TTC549 (cell line): ENCODE results near the gene GPC3.
"Not testable (repeated sequence)": the region's sequence is repeated elsewhere in the genome, so short reads cannot be mapped to it uniquely, and the experiment has no call there.

Experiments
- FAIRE-seq: peaks from 2 replicates; lab custom pipeline; 2012; peaks lifted over from hg19 to GRCh38; lab: Jason Lieb, UNC

Gene GPC3

GRCh38 chrX:133549295-133549933 lies 436.0 kb downstream of the GPC3 start:
- no peak for FAIRE-seq

- FAIRE-seq, result no peak
These were observed 439.0 kb downstream of the GPC3 start for GRCh38 chrX:133546441-133546840.

GRCh38 chrX:133544778-133545177 lies 440.6 kb downstream of the GPC3 start:
- no peak for FAIRE-seq

- no peak for FAIRE-seq
These were observed 441.3 kb downstream of the GPC3 start for GRCh38 chrX:133544115-133544514.

DNA sequence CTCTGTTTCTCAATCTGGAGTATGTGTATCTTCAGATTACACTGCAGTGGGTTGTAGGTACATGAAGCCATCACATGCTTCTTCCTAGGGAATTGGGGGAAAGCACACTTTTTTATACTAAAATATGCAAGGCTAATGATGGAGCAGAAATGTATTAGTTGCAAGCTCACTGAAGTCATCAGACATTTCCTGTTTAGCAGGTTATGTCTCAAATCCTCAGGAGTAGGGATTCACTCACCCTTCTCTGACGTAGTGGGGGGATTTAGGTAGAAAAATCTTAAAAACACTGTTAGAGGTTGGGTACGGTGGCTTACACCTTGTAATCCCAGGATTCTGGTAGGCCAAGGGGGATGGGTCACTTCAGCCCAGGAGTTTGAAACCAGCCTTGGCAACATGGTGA lies 441.7 kb downstream of the GPC3 start:
- no peak for FAIRE-seq

- no peak for FAIRE-seq
These were observed 442.9 kb downstream of the GPC3 start for GRCh38 chrX:133542476-133542875.

GRCh38 chrX:133541021-133541420 lies 444.4 kb downstream of the GPC3 start:
- no peak for FAIRE-seq

DNA sequence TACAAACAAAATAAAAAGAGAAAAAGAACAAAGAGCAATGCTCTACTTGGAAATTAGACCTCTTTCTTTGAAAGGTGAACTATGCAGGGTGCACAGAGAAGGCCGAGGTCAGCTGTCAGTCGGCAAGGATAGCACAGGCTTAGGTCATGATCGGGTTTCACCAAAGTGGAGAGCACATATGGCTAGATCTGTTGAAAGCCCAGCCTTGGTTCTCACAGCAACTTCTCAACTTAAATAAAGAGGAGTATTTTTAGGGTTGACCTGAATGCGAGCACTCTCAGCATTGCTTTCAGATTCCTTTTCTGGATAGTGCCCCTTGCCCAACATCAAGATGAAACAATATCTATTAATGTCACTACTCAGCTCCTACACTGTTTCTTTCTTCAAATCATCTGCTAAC lies 447.2 kb downstream of the GPC3 start:
- FAIRE-seq, result no peak

DNA sequence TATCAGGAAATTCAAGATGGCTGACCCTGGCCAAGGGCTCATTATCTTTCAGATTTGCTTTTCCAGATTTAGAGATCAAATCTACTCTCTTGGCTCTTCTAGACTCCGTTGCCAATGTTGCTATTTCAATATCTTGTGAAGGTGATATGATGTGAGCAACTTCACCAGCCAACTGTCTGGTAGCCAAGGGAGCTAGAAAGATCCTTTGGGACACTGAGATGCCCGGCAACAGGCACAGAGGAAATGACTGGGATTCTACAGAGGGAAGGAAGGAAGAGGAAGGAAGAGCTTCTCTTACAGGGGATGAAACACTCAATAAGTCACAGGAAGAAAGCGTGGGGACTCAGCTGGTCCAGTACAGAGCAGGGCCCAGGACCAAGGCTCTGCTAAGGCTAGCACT lies 448.3 kb downstream of the GPC3 start:
- FAIRE-seq, result no peak

- no peak for FAIRE-seq
These were observed 450.3 kb downstream of the GPC3 start for GRCh38 chrX:133535066-133535465.

GRCh38 chrX:133534172-133534571 lies 451.2 kb downstream of the GPC3 start:
- no peak for FAIRE-seq

DNA sequence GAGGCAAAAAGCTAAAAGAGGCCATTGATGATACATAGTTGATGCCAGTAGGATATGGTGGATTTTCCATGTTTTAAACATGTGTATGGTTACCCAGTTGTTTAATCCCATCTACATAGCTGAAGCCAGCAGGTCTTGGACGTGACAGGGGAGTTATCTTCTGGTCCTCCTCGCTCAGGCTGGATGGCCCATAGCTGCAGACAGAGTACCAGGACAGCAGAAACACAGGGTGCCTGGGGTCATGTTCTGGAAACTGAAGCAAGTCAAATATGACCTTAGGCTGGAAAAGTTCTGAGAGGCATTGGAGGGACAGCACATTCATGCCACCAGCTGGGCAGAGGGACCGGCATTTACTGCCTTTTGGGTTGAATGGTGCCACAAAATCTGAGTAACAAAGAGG lies 452.1 kb downstream of the GPC3 start:
- FAIRE-seq, result no peak

GRCh38 chrX:133530960-133531359 lies 454.4 kb downstream of the GPC3 start:
- no peak for FAIRE-seq

DNA sequence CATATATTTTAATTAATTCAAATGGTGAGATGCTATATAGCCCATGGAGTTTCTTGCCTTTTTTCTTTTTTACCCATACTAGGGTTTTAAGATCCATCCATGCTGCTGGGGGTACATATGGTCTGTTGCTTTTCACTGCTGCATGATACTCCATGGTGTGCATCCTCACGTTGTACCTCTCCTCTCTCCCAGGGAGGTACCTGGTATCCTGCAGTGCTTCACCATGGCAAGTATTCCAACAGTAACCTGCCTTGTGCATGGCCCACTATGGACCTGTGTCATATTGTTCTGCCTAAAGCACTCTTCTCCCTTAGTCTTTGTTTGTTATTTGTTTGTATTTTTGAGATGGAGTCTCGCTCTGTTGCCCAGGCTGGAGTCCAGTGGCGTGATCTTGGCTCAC lies 455.8 kb downstream of the GPC3 start:
- FAIRE-seq, result no peak

DNA sequence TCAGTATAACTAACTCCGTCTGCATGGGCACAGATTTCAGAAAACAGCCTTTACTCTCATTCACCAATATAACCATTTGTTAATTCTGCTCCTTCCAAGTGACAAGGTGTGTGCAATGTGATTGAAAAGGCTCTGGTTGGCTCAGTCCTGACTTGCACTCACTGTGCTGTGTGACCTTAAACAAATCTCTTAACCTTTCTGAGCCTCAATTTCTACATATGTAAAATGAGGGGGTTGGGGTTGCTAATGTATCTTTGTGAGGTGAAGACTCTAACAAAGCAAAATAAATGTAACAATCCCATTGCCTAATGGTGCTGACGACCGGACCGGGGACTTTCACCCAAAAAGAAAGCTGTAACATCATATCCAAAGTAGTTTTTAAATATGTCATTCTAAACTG lies 457.6 kb downstream of the GPC3 start:
- FAIRE-seq, result no peak

GRCh38 chrX:133527415-133527814 lies 458.0 kb downstream of the GPC3 start:
- FAIRE-seq, result no peak

DNA sequence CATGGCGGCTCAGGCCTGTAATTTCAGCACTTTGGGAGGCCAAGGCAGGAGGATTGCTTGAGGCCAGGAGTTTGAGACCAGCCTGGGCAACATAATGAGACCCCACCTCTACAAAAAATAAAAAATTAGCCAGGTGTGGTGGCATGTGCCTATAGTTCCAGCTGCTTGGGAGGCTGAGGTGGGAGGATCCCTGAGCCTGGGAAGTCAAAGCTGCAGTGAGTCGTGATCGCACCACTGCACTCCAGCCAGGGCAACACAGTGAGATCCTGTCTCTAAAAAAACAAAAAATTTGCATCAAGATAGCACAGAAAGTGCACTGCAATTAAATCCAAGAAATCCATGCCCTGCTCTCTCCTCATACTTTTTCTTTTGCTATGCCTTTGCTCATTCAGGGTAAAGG lies 458.6 kb downstream of the GPC3 start:
- not testable (repeated sequence) for FAIRE-seq

DNA sequence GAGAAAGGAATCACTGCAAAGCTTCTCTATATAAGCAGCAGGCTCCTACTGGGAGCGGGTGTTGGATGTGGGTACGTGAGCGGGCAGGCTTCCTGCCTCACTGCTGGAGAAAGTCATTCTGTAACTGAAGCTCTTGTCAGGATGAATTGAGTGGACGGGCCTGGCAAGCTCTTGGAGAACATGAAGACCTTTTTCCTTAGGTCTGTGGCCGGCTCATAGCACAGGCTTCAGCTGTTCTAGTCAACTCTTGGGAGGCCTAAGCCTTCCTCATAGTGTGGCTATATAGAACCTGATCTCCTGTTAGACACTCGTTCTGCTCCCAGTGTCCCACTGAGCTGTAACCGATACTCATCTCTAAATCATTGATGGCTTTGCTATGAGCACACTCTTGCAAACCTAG lies 461.9 kb downstream of the GPC3 start:
- no peak for FAIRE-seq

- FAIRE-seq, result no peak
These were observed 462.3 kb downstream of the GPC3 start for GRCh38 chrX:133523081-133523487.

GRCh38 chrX:133516686-133517085 lies 468.7 kb downstream of the GPC3 start:
- no peak for FAIRE-seq

DNA sequence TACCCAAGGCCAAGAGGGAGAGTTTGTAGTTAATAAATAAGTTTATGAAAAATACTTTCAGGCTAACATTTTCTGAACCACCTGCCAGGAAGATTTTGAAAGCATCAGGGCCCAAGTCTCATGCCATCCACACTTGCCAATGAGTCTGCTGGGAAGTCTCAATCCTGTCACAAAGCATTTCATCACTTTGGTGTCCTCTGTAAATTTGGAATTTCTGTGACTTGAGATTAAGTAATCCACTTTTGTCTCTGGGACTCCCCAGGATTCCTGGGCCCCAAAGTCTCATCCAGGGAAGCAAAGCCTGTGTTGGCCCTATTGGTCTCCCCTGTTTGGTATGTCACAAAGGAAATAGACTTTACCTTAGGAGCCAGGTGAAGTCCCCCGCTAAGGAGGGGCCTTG lies 470.9 kb downstream of the GPC3 start:
- no peak for FAIRE-seq

DNA sequence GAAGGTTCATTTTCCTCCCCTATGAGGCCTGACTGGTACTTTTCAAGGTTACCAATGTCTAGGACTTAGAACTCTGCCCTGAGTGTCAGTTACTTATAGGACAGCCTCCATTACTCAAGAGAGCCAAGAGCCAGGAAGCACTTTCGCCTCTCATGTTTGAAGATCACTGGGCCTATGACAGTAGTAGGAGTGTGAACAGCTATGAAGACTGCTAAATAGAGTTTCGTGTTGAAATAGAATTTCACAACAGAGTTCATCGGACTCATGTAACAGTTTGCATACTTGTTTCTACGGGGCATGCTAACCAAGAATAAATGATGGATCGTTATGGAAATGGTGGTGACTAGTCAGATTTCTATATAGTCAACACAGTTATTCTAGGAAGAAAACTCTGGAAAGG lies 472.3 kb downstream of the GPC3 start:
- FAIRE-seq, result no peak

DNA sequence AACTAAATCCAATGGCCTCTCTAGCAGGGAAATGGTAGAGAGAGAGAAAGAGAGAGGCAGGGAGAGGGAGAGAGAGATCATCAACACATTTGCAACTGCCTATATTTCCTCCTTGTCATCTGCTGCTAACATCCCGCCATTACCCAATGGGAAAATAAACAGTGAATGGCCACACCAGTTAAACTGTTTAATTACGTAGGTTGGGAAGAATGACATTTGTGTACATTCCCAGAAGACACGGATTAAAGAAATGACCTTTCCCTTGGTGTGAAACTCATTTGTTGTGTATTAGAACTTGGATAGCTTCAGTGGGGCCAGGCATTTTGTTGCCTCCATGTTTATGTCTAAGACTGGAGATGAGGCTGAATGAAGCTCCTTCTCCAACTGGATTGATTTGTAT lies 474.4 kb downstream of the GPC3 start:
- no peak for FAIRE-seq

DNA sequence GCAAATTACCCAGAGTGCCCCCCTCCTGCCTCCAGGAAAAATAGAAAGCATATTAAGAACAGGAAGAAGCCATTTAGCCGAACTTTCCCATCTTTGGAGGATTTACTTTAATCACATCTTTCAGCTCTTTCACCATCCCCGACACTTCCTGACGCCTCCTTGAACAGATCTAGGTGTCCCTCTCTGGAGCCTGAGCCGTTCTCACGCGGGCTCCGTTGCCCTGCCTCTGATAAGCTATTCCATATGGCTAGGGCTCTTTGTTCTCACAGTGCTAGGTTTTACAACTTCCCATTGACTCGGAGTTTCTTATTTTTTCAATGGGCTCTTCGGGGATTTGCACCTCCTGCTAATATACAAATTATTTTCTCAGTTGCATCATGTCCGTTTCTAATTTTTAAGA lies 488.0 kb downstream of the GPC3 start:
- FAIRE-seq, result no peak
